ENCODE measurements around the gene CAMKK1. TPM values are rescaled to one million over a fixed set of nuclear protein-coding genes. Genes with fewer than 3 reads are reported as not detected.

Gene CAMKK1
- total RNA-seq, 1 donor from 2014 or later, result 3.8 TPM

GRCh38 chr17:3864534-3864933 lies 28.3 kb downstream of the CAMKK1 start:
- Histone ChIP-seq H2AFZ (ENCODE audit: low read depth, low read length) (no peak overlapping the region), H3K9me3 (ENCODE audit: insufficient read depth, low read depth, low read length) (no peaks in the 10 kb centered on the region), H3K27me3 (ENCODE audit: insufficient read depth, low read length) (no peaks in the 10 kb centered on the region), H4K20me1 (ENCODE audit: insufficient read depth, low read length) (no peaks in the 10 kb centered on the region), H3K27ac (ENCODE audit: low read depth, low read length) (no peak overlapping the region), H3K36me3 (ENCODE audit: insufficient read depth, low read length) (peaks cover 2% of the 10 kb centered on the region), H3K9ac (ENCODE audit: low read length) (no peak overlapping the region), H3K4me1 (ENCODE audit: insufficient read depth, low read length) (peaks cover 10% of the 10 kb centered on the region), H3K4me2 (ENCODE audit: low read length) (peak overlapping the region; percentile 36), H3K4me3 (ENCODE audit: insufficient read depth, low read depth, low read length) (no peak overlapping the region), H3K79me2 (ENCODE audit: insufficient read depth, low read length) (no peaks in the 10 kb centered on the region)
- Mint-ChIP-seq H3K36me3 (ENCODE audit: low read depth, unreplicated experiment) (peaks cover 10% of the 10 kb centered on the region), H3K4me3 (ENCODE audit: unreplicated experiment) (peak overlapping the region; percentile 73), H3K27me3 (ENCODE audit: low read depth, unreplicated experiment) (peaks cover 6% of the 10 kb centered on the region), H3K9me3 (ENCODE audit: unreplicated experiment) (no peaks in the 10 kb centered on the region), H3K4me1 (ENCODE audit: low read depth, unreplicated experiment) (peaks cover 1% of the 10 kb centered on the region), H3K27ac (ENCODE audit: unreplicated experiment) (no peak overlapping the region)
- FAIRE-seq, result no peak
- no peak for TF ChIP-seq EZH2 (IDR thresholded peaks at IDR 0.05; ENCODE audit: insufficient read depth, low read length)
- TF ChIP-seq, protein P1, sequence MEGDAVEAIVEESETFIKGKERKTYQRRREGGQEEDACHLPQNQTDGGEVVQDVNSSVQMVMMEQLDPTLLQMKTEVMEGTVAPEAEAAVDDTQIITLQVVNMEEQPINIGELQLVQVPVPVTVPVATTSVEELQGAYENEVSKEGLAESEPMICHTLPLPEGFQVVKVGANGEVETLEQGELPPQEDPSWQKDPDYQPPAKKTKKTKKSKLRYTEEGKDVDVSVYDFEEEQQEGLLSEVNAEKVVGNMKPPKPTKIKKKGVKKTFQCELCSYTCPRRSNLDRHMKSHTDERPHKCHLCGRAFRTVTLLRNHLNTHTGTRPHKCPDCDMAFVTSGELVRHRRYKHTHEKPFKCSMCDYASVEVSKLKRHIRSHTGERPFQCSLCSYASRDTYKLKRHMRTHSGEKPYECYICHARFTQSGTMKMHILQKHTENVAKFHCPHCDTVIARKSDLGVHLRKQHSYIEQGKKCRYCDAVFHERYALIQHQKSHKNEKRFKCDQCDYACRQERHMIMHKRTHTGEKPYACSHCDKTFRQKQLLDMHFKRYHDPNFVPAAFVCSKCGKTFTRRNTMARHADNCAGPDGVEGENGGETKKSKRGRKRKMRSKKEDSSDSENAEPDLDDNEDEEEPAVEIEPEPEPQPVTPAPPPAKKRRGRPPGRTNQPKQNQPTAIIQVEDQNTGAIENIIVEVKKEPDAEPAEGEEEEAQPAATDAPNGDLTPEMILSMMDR (IDR thresholded peaks at IDR 0.05; ENCODE audit: insufficient read depth, low read depth, low read length), result no peak
- no peak for DNase-seq (ENCODE audit: low read depth)

- Histone ChIP-seq H3K9ac (ENCODE audit: low read length) (no peak overlapping the region), H3K4me2 (ENCODE audit: low read length) (no peak overlapping the region), H3K79me2 (ENCODE audit: insufficient read depth, low read length) (no peaks in the 10 kb centered on the region), H3K4me1 (ENCODE audit: insufficient read depth, low read length) (peaks cover 10% of the 10 kb centered on the region), H3K27ac (ENCODE audit: low read depth, low read length) (no peak overlapping the region), H3K4me3 (ENCODE audit: insufficient read depth, low read depth, low read length) (no peak overlapping the region), H4K20me1 (ENCODE audit: insufficient read depth, low read length) (no peaks in the 10 kb centered on the region), H2AFZ (ENCODE audit: low read depth, low read length) (no peak overlapping the region), H3K36me3 (ENCODE audit: insufficient read depth, low read length) (peaks cover 2% of the 10 kb centered on the region), H3K27me3 (ENCODE audit: insufficient read depth, low read length) (no peaks in the 10 kb centered on the region), H3K9me3 (ENCODE audit: insufficient read depth, low read depth, low read length) (no peaks in the 10 kb centered on the region)
- TF ChIP-seq EZH2 (IDR thresholded peaks at IDR 0.05; ENCODE audit: insufficient read depth, low read length), result no peak
- TF ChIP-seq, protein P1 (IDR thresholded peaks at IDR 0.05; ENCODE audit: insufficient read depth, low read depth, low read length), result no peak
- FAIRE-seq (no peak), DNase-seq (ENCODE audit: low read depth) (no peak)
- Mint-ChIP-seq H3K27me3 (ENCODE audit: low read depth, unreplicated experiment) (peaks cover 7% of the 10 kb centered on the region), H3K4me1 (ENCODE audit: low read depth, unreplicated experiment) (no peaks in the 10 kb centered on the region), H3K4me3 (ENCODE audit: unreplicated experiment) (no peak overlapping the region), H3K36me3 (ENCODE audit: low read depth, unreplicated experiment) (peaks cover 10% of the 10 kb centered on the region), H3K9me3 (ENCODE audit: unreplicated experiment) (no peaks in the 10 kb centered on the region), H3K27ac (ENCODE audit: unreplicated experiment) (no peak overlapping the region)
Measured at GRCh38 chr17:3861761-3862681, 30.8 kb downstream of the CAMKK1 start.

All from astrocyte (in vitro differentiated cells and primary cell).